ENCODE measurements around the gene CRY2. TPM values are rescaled to one million over a fixed set of nuclear protein-coding genes. Genes with fewer than 3 reads are reported as not detected.

Gene CRY2
- total RNA-seq, 1 donor from 2014 or later = 46.5 TPM

GRCh38 chr11:45879803-45880686, 32.8 kb downstream of the CRY2 start:
- DNase-seq = peak; percentile 36

- DNase-seq = no peak
These were observed 33.7 kb downstream of the CRY2 start for GRCh38 chr11:45880772-45881570.

DNA sequence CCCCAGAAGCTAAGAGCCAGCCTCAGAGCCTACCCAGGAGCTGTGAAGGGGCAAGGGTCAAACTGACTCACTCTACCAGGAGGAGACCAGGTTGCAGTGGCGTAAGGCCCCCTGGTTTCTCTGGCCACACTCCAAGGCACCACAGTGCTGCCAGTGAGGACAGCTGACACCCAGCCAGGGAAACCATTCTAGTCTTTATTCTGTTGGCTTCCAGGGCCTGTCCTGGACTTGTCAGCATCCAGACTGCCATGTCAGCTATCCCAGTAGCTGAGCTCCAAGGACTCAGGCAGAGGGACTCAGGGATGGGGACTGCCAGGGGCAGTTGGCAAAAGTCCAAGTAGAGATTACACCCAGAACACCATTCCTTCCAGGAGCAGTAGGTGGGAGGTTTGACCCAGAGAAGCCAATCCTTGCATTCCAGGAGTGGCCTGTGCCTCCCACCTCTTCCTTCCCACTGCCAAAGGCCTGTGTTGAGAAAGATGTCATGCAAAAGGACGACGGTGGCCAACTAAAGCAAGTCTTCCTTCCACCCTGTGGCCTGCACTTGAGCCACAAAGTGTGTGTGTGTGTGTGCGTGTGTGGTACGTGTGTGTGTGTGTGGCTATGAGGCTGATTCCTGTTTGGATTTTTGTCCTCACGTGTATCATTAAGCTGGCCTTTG, 34.6 kb downstream of the CRY2 start:
- no peak for DNase-seq

DNA sequence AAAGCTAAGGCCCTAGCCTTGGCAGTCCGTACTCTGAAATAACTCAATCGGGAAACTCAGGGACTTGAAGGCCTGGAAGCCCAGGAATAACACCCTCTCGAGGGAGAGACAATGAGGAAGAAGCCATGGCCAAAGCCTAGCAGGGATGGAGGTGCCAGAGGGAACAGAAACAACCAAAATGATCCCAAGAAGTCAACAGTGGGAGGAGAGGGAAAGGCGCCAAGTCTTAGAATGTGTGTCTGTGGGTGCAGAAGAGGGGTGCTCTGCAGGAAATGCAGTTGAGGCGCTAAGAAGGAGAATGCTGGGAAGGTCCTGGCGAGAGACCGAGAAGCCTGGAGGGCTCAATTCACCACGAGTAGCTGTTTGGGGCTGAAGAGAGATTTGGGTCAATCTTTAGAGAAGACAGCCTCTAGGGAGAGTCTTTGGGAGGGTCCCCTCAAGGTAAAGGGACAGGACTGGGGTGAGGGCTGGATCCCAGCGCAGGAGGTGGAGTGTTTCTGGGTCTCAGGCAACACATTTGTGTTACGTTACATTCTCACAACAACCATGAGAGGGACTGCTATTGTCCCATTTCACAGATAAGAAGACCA, 37.4 kb downstream of the CRY2 start:
- DNase-seq = no peak

DNA sequence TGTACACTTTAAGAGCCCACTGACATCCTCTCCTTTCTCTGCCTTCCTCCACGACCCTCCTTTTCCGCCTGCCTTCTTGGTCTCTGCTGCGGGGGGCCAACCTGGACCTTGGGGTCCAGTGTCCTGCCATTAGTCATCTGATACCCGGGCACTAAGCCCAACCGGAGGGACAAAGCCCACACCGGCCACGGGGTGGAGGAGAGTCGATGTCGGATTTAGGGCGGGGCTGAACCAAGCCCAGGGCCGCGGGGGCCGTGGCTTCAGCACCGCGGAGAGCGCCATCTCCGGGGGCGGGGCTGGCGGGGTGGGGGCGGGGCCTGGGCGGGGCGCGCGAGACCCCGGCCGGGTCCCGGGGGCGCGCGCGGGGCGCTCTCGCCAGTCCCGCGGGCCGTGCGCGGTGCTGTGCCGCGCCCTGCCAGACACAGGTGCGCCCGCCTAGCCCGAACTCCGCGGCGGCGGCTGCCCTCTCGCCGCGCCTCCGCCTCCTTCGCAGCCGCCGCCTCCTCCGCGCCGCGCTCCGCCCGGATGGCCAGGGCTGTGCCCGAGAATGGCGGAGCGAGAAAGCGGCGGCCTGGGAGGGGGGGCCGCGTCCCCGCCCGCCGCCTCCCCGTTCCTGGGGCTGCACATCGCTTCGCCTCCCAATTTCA, 38.1 kb downstream of the CRY2 start, which contains the start of gene MAPK8IP1:
Gene MAPK8IP1, plus strand, starts transcription at position 378 of the 647 bp plus-strand sequence. Its CDS starts 170 bp downstream, at position 548.
- DNase-seq = no peak

DNA sequence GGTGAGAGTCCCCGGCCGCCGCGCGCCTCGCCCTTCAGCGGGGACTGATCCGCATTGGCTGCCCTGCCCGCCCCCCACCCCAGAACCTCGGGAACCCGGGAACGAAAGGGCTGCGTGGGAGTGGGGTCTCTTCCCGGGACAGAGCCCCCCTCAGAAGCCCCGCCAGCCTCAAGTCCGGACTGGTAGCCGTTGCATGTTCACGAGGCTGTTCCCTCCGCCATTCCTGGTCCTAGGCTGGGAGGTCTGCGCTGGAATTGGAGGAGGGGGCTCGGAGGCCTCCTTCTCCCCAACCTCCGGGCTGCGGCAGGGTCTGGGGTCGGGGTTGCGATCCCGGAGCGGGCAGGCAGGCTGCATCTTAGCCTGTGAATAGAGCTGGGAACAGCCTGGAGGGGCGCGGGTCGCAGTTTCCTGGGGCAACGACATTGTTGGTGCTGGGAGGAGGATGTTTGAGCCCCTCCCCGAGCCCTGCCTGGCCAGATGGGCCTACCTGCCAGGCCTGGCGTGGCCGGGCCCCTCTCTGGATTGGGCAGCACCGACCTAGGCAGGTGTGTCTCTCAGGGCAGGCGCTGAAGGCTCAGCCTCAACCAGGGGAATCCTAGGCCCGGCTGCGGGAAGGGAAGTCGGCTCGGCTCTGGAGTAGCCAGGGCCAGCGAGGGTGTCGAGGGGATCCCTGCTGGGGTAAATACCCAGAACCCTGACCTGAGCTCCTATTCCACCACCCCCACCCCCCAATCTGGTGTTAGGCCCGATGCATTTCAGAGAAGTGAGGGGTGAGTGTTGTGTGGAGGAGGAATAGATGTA, 38.8 kb downstream of the CRY2 start:
- DNase-seq = no peak

DNA sequence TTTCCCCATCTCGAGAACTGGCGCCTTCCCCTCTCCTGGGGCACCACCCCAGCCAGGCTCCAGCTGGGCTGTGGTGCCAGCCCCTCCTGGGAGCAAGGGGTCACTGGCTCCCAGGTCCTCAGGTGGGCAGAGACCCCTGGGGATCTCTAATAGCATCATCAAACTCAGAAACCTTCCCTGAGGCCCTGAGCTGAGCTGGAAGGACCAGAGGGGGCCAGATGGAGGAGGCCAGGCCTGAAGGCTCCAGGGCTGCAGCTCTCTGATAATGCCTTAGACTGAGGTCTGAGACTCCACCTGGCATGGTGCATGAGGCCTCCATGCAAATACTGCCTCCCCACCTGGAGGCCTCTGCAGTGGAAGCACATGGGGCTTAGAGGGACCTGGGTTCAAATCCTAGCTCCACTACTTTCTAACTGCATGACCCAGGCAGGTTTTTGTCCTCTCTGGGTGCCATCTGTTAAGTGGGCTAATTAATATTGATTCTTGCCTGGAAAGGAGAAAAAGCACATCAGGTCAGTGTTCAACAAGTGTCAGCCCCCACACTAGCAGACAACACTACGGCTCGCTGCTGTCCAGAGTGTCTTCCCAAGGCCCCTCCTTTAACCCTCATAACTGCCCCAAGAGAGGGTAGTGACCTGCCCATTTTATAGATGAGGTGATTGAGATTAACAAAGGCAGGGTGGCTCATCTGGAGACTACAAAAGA, 39.7 kb downstream of the CRY2 start:
- no peak for DNase-seq

- no peak for DNase-seq
These were observed 40.3 kb downstream of the CRY2 start for GRCh38 chr11:45887587-45887986.

GRCh38 chr11:45889555-45889954, 42.3 kb downstream of the CRY2 start:
- DNase-seq = no peak

GRCh38 chr11:45889966-45890365, 42.7 kb downstream of the CRY2 start:
- DNase-seq = no peak

DNA sequence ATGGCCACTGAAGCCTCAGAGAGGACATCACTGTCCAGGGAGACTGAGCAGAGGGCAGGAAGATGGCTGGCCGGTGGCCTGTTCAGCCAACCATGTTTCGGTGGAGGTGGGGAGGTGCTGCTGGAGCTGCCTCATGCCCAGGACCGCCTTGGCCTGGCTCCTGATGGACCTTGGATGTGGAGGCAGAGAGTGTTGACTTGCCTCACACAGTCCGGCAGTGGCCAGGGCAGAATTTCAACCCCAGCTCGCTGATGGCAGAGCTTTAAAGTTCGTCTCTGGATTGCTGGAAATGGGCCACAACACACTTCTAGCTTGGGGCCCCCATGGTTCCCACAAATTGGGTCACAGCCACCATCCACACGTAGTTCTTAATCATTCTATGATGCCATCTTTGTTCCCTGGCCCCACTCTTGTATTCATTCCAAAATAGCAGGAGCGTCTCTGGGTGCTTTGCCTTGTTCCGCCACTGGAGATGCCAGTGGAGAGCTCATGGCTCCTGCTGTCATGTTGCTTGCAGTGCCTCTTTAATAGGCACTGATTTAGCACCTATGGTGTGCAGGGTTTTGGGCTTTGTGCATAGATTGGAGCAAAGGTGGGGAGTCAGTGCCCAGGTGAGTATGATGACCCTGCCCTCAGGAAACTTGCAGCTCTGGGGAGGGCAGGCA, 43.7 kb downstream of the CRY2 start:
- DNase-seq = no peak

GRCh38 chr11:45892856-45893255, 45.6 kb downstream of the CRY2 start:
- DNase-seq = no peak

GRCh38 chr11:45894555-45895247, 47.4 kb downstream of the CRY2 start:
- peak; percentile 61 for DNase-seq

GRCh38 chr11:45895553-45896259, 48.4 kb downstream of the CRY2 start:
- no peak for DNase-seq

DNA sequence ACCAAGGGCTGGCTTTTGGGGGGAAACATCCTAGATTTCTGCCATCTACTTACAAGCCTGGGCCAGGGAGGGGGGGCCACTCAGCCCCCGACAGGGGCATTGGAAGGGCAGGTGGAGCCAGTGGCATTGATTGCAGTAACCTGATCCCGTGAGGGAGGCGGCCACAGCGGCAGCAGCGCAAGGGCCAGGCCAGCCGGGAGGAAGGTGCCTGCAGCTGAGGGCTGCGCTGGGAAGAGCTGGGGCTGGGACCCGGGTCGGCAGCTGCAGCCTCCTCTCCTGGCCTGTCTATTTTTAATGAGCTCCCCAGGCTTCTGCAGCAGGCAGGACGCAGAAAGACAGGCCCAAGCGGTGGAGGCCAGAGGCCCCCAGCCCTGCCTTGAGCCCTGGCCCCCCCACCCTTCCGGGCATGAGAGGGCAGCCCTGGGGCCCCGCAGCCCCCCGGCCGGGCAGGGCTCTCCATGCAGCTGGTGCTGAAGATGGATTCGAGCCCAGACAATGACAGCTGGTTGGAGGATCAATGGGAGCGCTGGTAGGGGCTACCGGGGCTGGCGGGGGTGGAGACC, 49.2 kb downstream of the CRY2 start:
- no peak for DNase-seq

GRCh38 chr11:45897556-45897955, 50.3 kb downstream of the CRY2 start:
- no peak for DNase-seq

DNA sequence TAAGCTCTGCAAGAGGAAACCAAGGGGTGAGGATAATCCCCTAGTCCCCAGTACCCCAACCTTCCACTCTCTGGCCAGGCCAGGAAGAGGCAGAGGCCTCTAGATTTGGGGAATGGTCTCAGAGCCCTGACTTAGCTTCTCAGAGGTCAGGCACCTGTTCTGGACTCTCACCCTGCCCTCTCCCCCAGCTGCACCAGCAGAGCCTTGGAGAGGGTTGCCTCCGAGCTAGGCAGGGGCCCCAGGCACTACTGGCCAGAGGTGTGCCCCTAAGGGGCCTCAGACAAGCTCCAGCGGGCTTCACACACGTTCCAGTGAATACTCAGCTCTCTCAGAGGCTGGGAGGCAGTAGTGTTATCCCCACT, 51.8 kb downstream of the CRY2 start:
- no peak for DNase-seq

Measured in occipital lobe (tissue), 2 donors.